MV-4-11 (cell line): ENCODE data around the gene TMEM134.
"Not testable (repeated sequence)": the region's sequence is repeated elsewhere in the genome, so short reads cannot be mapped to it uniquely, and the experiment has no call there.

ENCODE experiments used
- DNase-seq: peaks from one replicate; lab custom pipeline; 2025; lab: John Stamatoyannopoulos, UW

The TMEM134 gene

GRCh38 chr11:67485873-67486361, 16.9 kb upstream of the TMEM134 start:
- not testable (repeated sequence) for DNase-seq

DNA sequence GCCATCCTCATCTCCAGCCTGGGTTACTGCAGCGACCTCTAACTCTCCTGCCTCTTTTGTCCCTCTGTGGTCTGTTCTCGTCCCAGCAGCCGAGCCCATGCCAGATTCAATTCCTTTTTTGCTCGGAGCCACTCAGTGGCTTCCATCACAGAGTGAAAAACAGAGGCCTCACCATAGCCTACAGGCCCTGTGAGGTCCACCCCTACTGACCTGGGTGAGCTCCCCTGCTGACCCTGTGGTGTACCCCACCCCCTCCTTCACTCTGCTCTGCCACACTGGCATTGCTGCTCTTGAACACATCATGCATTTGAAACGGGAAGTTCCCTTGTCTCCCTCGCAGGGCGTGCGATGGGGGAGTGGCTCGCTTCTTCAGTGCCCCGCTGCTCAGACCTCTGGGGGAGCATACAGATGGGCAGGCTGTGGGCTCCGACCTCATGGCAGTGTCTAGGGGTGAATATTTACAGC, 15.8 kb upstream of the TMEM134 start:
- DNase-seq = peak; percentile 83

GRCh38 chr11:67483831-67484665, 15.0 kb upstream of the TMEM134 start:
- DNase-seq = no peak

DNA sequence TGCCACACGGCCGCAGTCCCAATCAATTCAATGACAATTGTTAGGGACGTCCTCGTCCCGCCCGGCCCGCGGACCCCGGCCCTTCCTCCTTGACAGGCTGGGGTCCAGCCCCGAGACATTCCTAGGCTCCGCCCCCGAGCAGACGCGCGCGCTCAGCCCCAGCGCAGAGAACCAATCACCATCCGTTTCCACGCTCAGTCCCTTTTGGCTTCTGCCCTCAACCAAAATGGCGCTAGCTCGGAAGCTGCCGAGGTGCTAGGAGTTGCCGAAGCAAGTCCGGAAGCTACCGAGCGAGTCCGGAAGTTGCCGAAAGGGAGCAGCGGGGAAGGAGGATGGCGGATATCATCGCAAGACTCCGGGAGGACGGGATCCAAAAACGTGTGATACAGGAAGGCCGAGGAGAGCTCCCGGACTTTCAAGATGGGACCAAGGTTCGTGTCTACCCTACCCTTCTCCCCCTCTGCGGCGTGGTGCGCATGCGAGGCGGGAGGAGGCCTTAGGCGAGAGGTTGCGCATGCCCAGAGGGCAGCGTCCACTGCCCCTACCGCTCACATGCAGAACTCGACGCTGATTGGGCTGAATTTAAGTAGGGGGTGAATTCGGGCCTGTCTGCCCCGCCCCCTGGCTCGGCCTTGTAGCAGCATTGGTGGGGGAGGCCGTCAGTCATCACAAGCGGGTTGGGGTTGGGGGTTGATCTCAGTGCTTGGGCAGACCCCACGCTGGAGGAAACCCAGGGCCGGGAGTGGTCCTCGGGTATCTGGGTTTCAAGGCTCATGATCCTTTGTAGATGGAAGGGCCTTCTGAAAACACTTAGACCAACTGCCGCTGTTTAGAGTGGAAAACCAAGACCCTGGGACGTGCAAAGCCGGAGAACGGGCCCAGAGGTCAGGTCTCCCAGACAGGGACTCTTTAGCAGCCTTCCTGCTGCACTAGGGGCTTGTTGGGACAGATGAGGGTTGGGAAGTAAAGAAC, 14.1 kb upstream of the TMEM134 start, which contains the start of gene AIP:
TSS of gene AIP (plus strand) at position 200 of the 972 bp plus-strand sequence. CDS start at position 333, 133 bp downstream.
- DNase-seq = peak; percentile 99

DNA sequence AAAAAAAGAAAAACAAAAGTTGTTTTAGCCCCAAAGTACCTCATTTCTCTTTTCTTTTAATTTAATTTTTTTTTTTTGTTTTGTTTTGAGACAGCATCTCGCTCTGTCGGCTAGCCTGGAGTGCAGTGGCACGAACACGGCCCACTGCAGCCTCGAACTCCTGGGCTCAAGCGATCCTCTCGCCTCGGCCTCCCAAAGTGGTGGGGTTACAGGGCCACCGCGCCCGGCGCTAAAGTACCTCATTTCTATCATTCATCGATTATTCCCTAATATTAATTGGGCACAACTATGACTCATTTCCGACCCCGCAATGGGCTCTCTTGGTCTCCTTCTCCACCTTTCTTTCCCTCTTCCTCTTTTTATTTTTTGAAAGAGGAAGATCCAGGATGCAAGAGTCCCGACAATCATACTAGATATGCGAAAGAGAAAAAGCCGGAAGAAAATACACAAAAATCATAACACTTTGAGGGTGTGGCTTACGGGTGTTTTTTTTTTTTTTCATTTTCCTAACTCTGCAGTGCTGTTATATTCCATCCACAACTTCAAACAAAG, 13.3 kb upstream of the TMEM134 start:
- DNase-seq = peak; percentile 91

DNA sequence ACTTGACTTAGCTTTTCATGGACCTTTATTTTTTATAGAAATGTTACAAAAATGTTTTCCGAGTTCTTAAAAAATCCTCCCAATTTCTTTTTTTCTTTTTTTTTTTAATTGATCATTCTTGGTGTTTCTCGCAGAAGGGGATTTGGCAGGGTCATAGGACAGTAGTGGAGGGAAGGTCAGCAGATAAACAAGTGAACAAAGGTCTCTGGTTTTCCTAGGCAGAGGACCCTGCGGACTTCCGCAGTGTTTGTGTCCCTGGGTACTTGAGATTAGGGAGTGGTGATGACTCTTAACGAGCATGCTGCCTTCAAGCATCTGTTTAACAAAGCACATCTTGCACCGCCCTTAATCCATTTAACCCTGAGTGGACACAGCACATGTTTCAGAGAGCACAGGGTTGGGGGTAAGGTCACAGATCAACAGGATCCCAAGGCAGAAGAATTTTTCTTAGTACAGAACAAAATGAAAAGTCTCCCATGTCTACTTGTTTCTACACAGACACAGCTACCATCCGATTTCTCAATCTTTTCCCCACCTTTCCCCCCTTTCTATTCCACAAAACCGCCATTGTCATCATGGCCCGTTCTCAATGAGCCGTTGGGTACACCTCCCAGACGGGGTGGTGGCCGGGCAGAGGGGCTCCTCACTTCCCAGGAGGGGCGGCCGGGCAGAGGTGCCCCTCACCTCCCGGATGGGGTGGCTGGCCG, 8.4 kb upstream of the TMEM134 start:
- not testable (repeated sequence) for DNase-seq

DNA sequence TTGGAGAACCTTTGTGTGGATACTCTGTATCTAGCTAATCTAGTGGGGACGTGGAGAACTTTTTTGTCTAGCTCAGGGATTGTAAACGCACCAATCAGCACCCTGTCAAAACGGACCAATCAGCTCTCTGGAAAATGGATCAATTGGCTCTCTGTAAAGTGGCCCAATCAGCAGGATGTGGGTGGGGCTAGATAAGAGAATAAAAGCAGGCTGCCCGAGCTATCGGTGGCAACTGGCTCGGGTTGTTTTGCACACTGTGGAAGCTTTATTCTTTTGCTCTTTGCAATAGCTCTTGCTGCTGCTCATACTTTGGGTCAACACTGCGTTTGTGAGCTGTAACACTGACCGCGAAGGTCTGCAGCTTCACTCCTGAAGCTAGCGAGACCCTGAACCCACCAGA, 7.6 kb upstream of the TMEM134 start:
- not testable (repeated sequence) for DNase-seq

DNA sequence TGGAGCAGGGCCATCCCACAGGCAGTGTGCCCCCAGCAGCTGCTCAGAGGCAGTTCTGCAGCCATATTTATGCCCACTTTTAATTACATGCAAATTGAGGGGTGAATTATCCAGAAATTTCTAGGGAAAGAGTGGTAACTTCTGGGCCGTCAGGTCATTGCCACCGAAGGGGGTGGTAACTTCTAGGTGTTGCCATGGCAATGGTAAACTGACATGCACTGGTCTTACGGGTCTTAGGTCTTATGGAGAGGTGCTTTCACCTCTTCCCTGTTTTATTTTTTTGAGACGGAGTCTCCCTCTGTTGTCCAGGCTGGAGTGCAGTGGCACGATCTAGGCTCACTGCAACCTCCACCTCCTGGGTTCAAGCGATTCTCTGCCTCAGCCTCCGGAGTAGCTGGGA, 3.8 kb upstream of the TMEM134 start:
- DNase-seq = no peak

DNA sequence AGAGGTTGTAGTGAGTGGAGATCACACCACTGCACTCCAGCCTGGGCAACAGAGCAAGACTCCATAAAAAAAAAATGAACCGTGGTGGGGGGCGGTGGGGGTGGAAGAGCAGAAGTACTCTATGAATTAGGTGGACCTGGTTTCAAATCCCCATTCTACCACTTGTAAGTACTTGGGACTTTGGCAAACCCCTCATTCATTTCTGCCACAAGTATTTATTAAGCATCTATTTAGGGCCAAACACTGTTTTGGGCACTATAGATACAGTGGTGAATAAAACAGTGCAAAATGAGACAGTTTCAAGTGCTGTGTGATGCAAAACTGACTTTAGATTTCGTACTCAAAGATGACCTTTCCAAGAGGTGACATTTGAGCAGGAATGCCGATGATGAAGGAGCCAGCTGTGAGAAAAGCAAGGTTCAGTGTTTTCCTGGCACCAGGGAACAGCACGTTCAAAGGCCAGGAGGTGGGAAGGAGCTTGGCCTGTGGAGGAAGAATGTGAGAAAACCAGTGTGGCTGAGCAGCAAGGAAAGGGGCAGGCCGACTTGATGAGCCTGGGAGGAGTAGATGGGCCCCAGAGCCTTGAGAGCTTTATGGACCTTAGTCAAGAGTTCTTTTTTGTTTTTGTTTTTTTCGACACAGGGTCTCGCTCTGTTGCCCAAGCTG, 1.4 kb upstream of the TMEM134 start:
- DNase-seq = peak; percentile 5

DNA sequence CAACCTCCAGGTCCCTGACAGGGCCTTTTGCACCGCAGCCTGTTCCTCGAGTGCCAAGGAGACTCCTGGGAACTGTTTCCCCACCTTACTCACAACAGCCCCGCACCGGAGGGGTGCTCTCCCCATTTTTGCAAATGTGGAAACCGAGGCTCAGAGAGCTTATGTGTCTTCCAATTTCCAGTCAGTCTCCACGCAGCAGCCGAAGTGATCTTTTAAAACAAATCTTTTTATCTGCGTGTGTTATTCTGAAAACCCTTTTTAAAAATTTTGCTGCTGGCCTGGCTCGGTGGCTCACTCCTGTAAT, 409 bp upstream of the TMEM134 start:
- DNase-seq = no peak

GRCh38 chr11:67468456-67468758, 644 bp downstream of the TMEM134 start:
- DNase-seq = no peak

DNA sequence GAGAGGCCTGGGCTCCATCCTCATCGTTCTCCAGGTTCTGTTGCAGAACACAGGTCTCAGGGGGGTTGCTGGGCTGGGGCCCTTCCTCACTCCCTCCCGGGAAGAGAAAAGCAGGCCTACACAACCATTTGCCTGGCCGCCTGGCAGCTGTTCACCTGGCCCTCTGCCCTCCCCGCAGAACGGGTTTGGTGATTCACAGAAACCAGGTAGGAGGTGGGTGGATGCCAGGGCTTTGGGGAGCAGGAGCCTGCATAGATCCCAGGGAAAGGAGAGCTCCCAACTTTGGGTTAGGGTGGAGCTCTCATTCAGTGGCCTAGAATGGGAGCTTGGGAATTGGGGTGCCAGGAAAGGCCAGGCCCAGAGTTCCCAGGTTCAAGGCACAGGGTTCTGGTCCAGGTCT, 995 bp downstream of the TMEM134 start:
- no peak for DNase-seq

DNA sequence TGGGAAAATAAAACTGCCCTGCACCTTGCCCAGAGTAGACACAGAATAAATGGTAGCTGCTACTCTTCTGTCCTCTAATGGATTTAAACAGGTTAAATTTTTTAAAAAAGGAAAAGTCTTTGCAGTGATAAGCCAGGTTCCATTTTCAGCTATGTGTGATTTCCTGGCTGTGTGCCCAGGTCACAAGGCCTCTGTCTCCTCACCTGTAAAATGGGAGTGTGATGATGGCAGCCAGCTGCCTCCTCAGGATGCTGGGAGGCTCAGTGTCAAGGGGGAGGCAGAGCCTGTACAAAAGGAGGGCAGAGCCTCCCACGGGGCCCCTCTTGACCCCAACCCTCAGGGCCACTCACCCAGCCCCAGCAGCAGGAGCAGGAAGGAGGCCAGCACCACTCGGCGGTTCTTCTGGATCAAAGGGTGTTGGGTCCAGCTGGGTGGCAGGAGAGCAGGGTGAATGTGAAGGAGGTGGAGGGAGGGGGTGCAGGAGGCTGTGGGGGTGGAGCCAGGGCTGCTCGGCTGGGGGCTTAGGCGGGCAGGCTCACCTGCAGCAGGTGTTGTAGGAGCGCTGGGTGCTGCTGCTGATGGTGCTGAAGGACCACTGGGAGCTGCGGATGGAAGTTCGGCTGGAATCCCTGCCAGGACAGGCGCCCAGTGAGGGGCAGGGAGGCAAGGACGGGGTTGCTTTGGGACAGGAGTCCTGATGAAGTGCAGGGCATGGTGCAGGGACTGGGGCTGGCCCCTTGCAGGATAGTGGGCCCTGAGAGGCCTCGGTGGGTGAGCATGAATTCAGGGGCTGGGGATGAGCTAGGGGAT, 1.9 kb downstream of the TMEM134 start:
- DNase-seq = no peak

DNA sequence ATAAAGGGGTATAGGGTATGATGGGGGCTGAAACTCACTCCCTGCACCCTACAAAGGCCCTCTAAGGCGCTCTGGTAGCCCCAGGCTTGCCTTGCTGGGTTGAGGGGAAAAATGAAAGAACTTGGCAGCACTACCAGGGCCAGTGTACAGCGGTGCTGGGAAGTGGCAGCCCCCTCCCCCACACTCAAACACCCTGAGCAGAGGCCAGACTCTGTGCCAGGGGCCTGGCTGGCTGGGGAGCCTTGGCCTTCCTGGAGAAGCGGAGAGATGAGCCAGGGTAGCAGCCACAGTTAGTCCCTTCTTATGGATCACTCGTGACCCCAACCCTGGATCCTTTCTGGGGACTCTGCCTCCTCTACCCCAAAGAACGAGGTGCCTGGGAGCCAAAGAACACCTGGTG, 2.7 kb downstream of the TMEM134 start:
- no peak for DNase-seq

DNA sequence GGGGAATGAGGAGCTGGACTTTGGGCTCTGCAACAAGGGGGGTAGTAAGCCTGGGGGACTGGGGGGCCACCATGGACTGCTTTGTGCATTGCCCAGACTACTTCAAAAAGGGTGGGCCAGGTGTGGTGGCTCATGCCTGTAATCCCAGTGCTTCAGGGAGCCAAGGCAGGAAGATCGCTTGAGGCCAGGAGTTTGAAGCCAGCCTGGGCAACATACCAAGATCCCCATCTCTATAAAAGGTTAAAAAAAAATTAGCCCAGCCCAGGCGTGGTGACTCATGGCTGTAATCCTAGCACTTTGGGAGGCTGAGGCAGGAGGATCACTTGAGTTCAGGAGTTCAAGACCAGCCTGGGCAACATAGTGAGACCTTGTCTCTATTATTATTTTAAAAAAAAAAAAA, 3.5 kb downstream of the TMEM134 start:
- not testable (repeated sequence) for DNase-seq

DNA sequence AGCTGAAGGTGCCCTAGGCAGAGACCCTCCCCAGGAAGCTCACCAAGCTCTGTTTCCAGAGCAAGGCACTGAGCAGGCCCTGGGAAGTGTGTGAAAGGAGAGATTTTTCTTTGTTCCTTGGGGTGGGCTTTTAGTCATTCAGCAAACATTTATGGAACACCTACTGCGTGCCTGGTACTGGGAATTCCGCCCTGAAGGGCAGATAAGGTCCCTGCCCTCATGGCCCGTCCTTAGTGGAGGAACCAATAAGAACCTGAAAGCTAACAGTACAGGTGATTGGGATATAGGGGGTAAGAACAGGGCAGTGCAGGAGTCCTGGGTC, 3.9 kb downstream of the TMEM134 start:
- no peak for DNase-seq

- peak; percentile 76 for DNase-seq
Measured at GRCh38 chr11:67464411-67465188, 4.5 kb downstream of the TMEM134 start.

DNA sequence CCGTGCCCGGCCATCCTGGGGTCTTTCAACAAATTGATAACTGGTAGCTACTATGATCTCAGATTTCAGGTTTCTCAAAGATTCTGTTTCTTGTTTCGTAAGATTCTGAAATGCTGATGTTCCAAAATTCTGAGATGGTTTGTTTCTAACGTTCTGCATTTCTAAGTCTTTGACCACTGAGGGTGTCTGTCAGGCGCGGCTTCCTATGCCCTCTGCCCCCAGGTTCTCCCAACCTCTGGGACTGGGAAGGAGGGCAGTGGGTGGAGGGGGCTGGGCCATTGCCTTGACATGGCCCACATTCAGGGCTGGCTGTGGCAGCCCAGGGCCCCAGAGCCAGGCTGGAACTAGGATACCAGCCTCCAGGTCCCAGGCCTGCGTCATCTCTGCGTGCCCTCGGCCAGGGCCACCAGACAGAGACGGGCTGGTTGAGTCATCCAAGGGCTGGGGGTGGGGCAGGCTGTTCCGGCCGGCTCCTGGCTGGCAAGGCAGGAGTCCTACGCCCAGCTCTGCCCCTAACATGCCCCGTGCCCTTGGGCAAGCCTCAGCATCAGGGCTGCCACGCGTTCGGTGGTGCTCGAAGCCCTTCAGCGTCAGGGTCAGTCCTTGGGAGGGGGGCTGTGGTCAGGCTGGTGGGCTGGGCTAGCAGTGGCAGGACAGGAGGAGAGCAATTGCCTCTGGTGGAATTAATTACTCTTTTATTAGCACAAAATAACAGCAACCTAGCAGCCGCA, 5.2 kb downstream of the TMEM134 start:
- peak; percentile 87 for DNase-seq

GRCh38 chr11:67463186-67463585, 5.9 kb downstream of the TMEM134 start:
- DNase-seq = no peak
